ENCODE results near the gene ERI3. TPM values are rescaled to one million over a fixed set of nuclear protein-coding genes. Genes with fewer than 3 reads are reported as not detected.

ERI3 gene
- total and polyA plus RNA-seq, 2 experiments from 2014 or later = 59.4 to 93.2 TPM

- peak; percentile 22 for DNase-seq (ENCODE audit: low spot score)
- Histone ChIP-seq H4K20me1 (ENCODE audit: insufficient read depth, poor library complexity, severe bottlenecking) (no peaks in the 10 kb centered on the region), H3K9me2 (replicated peaks; ENCODE audit: insufficient read depth) (no peaks in the 10 kb centered on the region), H3K4me2 (no peak overlapping the region), H3K9me3 (ENCODE audit: low read depth) (no peaks in the 10 kb centered on the region), H3K27me3 (no peaks in the 10 kb centered on the region), H2AFZ (no peak overlapping the region), H3K27ac (peak overlapping the region; percentile 70), H3K36me3 (replicated peaks; ENCODE audit: insufficient read depth, low read depth) (no peaks in the 10 kb centered on the region), H3K4me1 (ENCODE audit: insufficient read depth) (peaks cover 3% of the 10 kb centered on the region), H3K4me3 (no peak overlapping the region), H3K79me2 (no peaks in the 10 kb centered on the region)
- TF ChIP-seq EZH2 (IDR thresholded peaks at IDR 0.05; ENCODE audit: borderline replicate concordance) (no peak), CTCF (IDR thresholded peaks at IDR 0.05; ENCODE audit: poor library complexity) (no peak), EZH2phosphoT487 (IDR thresholded peaks at IDR 0.05; ENCODE audit: low read depth, severe bottlenecking, unreplicated experiment) (no peak)
- 50% methylated on average over 1 of the region's 1 CpG for WGBS (ENCODE audit: low lambda C conversion rate, missing lambda C conversion rate)
Measured at GRCh38 chr1:44316231-44316759, 38.8 kb downstream of the ERI3 start.

- H3K9me2 ChIP-seq (replicated peaks; ENCODE audit: insufficient read depth) = no peaks in the 10 kb centered on the region
- TF ChIP-seq EZH2phosphoT487 (IDR thresholded peaks at IDR 0.05; ENCODE audit: low read depth, severe bottlenecking, unreplicated experiment) (no peak), CTCF (IDR thresholded peaks at IDR 0.05; ENCODE audit: poor library complexity) (no peak), EZH2 (IDR thresholded peaks at IDR 0.05; ENCODE audit: borderline replicate concordance) (no peak)
- H3K27ac ChIP-seq = peak overlapping the region; percentile 70
- no peak overlapping the region for H3K4me2 ChIP-seq
- no peaks in the 10 kb centered on the region for H3K27me3 ChIP-seq
- no peaks in the 10 kb centered on the region for H3K9me3 ChIP-seq (ENCODE audit: low read depth)
- no peaks in the 10 kb centered on the region for H3K36me3 ChIP-seq (replicated peaks; ENCODE audit: insufficient read depth, low read depth)
- no peak for DNase-seq (ENCODE audit: low spot score)
- no peaks in the 10 kb centered on the region for H3K79me2 ChIP-seq
- no peak overlapping the region for H2AFZ ChIP-seq
- no peak overlapping the region for H3K4me3 ChIP-seq
- no peaks in the 10 kb centered on the region for H4K20me1 ChIP-seq (ENCODE audit: insufficient read depth, poor library complexity, severe bottlenecking)
- H3K4me1 ChIP-seq (ENCODE audit: insufficient read depth) = peaks cover 3% of the 10 kb centered on the region
Measured at GRCh38 chr1:44315521-44315920, 39.5 kb downstream of the ERI3 start.

GRCh38 chr1:44314452-44314851 is 40.6 kb downstream of the ERI3 start:
- no peaks in the 10 kb centered on the region for H4K20me1 ChIP-seq (ENCODE audit: insufficient read depth, poor library complexity, severe bottlenecking)
- H3K27ac ChIP-seq = no peak overlapping the region
- no peak overlapping the region for H2AFZ ChIP-seq
- H3K9me3 ChIP-seq (ENCODE audit: low read depth) = no peaks in the 10 kb centered on the region
- H3K79me2 ChIP-seq = no peaks in the 10 kb centered on the region
- TF ChIP-seq CTCF (IDR thresholded peaks at IDR 0.05; ENCODE audit: poor library complexity) = peak; percentile 21
- TF ChIP-seq EZH2 (IDR thresholded peaks at IDR 0.05; ENCODE audit: borderline replicate concordance) = no peak
- H3K4me1 ChIP-seq (ENCODE audit: insufficient read depth) = peaks cover 3% of the 10 kb centered on the region
- H3K36me3 ChIP-seq (replicated peaks; ENCODE audit: insufficient read depth, low read depth) = no peaks in the 10 kb centered on the region
- no peak overlapping the region for H3K4me3 ChIP-seq
- no peak overlapping the region for H3K4me2 ChIP-seq
- H3K27me3 ChIP-seq = no peaks in the 10 kb centered on the region
- DNase-seq (ENCODE audit: low spot score) = no peak
- WGBS (ENCODE audit: low lambda C conversion rate, missing lambda C conversion rate) = 64% methylated on average over 5 of the region's 5 CpGs
- no peaks in the 10 kb centered on the region for H3K9me2 ChIP-seq (replicated peaks; ENCODE audit: insufficient read depth)
